GM21381 (cell line): Measurements from ENCODE around the gene CASP12.
A peak's percentile ranks its signal among the peaks of the same experiment; 100 is the strongest.
"Not testable (repeated sequence)": the region's sequence is repeated elsewhere in the genome, so short reads cannot be mapped to it uniquely, and the experiment has no call there.

Source experiments
- ATAC-seq: cut with Tn5 transposase; IDR thresholded peaks from one replicate; pipeline ENCODE4 v1.9.1; 2021; ENCODE audit warnings: mild to moderate bottlenecking, moderate library complexity; ENCODE audit not compliant: unreplicated experiment

The CASP12 gene

DNA sequence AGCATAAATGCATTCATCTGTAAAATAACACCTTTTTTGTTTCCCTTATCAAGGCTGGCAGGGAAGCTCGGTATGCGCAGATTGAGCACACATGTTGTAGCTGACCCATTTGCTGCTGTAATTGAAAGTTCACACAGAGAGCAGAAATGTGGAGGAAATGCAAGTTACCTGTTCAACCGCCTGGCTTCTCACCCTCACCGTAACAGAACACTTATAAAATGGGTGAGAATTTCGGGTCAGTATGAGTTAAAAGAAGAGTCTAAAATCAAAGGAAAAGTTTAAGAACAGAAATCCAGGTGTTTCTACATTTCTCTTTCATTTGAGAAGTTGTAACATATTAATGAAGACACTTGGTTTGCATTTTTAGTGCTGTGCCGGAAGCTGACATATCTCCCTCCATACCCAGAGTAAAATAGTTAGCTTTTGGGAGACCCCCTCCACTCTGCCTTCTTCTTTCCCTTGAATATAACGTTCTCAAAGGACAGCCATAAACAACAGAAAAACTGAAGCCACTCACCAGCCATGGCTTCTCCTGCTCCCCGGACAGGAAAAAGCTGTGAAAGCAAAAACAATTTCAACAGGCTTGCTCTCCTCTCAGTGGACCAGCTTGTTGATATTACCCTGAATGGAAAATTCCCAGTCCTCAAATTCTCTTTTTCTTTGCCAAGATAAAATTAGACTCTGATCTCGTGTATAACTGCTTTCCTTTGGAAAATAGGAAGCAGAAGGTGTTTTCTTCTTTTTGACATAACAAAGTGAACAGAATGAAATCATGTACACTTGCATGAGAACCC lies at the start of gene CASP12:
CASP12 (minus strand) TSS at position 570 of the 794 bp plus-strand sequence.
- peak; percentile 93 for ATAC-seq

DNA sequence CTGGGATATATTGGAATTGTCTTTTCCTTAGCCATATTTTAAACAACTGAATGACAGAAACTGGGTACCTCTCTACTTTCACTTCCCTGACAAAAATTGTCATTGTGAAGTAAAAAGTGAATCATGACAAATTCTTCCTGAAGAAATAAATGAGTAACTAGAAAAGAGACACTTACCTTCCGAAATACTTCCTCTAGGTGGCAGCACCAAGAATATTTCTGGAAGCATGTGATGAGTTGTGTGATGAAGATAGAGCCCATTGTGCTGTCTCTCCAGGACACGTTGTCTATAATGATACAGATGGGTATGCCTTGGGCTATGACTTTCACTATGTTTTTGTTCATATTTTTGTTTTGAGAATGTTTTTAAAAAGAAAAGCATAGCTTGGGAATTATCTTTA lies 48.6 kb upstream of the CASP12 start:
- ATAC-seq, result peak; percentile 98

DNA sequence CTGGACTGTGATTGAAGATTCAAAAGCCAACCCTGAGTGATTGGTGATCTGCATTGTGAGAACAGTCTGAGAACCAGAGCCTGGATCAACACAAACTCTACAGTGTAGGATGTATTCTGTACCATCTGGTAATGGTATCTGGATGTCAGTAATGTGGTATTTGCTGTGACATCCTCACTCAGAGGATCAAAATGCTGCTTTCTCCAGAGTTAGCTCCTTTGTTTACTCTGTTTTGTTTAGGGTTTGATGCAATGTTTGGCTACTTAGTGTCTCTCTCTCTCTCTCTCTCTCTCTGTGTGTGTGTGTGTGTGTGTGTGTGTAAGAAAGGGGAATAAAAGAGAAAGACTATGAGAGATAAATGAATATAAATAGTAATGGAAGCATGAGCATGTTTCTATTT lies 45.8 kb upstream of the CASP12 start:
- ATAC-seq, result no peak

DNA sequence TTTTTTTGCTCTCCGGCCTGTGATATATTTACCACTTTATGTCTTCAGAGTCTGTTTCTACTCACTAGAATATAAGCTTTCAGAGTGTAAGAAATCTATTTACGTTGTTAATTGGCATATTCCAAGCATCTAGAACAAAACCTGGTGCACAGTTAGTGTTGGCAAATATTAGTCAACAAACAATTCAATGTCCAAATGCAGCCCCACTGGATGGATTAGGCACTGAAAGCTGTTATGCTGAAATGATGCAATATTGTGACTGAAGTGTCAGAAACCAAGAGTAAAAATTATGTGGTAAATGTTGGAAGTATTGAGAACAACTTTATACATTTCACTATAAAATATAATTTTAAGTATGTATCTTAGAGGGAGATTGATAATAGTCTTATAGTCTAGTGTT lies 45.3 kb upstream of the CASP12 start:
- ATAC-seq, result no peak

DNA sequence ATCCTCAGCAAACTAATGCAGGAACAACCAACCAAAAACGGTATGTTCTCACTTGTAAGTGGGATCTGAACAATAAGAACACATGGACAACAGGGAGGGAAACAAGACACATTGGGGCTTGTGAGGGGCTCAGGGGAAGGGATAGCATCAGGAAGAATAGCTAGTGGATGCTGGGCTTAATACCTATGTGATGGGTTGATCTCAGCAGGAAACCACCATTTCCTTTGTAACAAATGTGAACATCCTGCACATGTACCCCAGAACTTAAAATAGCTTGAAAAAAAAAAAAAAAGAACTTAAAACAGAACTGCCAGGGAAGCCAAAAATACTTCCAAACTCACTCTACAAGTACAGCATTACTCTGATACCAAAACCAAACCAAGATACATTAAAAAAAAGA lies 36.3 kb upstream of the CASP12 start:
- no peak for ATAC-seq

DNA sequence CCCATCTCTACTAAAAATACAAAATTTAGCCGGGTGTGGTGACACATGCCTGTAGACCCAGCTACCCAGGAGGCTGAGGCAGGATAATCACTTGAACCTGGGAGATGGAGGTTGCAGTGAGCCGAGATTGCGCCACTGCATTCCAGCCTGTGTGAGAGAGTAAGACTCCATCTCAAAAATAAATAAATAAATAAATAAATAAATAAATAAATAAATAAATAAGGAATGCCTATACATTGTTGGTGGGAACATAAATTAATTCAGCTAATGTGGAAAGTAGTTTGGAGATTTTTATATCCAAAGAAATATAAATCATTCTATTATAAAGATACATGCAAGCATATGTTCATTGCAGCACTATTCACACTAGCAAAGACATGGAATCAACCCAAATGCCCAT lies 35.8 kb upstream of the CASP12 start:
- ATAC-seq, result not testable (repeated sequence)

DNA sequence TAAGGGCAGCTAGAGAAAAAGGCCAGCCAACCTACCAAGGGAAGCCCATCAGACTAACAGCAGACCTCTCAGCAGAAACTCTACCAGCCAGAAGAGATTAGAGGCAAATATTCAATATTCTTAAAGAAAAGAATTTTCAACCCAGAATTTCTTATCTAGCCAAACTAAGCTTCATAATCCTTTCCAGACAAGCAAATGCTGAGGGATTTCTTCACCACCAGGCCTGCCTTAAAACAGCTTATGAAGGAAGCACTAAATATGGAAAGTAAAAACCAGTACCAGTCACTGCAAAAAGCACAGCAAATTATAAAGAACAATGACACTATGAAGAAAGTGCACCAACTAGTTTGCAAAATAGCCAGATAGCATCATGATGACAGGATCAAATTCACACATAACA lies 30.6 kb upstream of the CASP12 start:
- no peak for ATAC-seq

DNA sequence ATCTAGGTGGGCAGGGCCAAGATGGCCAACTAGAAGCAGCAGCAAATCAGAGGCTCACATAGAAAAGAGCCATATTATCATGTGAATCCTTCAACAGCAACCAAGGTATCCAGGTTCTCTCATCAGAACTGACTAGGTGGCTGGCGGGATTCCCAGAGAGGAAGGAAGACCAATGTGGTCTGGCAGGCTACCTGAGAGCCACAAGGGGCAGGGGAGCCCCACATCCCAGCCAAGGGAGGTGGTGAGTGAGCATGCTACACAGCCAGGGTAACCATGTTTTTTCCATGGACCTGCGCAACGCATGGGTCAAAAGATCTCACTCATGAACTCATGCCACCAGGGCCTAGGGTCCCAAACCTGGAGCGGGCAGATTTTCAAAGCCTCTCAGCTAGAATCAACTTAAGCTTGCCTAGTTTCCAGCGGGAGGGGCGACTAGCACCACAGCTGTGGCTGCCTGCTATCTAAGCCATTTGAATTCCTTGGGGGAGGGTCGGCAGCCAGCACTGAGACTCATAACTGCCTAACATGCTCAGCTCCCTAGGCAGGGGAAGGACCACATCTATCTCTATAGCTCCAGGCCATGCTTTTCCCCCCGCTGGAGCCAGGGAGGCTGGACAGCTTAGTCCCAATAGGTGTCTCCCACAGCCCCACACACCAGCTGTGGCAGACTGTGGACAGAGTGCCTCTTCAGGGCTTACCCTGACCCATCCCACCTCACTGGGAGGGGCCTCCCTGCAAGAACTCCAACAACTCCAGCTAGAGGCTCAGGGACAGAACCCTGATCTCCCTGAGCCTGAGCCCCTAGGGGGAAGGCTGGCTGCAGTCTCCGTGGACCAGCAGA lies 28.7 kb upstream of the CASP12 start:
- ATAC-seq, result no peak

DNA sequence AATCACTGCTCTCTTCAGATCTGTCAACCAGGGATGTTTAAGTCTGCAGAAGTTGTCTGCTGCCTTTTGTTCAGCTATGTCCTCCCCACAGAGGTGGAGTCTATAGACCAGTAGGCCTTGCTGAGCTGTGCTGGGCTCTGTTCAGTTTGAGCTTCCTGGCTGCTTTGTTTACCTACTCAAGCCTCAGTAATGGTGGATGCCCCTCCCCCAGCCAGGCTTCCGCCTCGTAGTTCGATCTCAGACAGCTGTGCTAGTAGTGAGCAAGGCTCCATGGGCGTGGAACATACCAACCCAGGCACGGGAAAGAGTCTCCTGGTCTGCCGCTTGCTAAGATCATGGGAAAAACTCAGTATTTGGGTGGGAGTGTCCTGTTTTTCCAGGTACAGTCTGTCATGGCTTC lies 27.6 kb upstream of the CASP12 start:
- no peak for ATAC-seq

DNA sequence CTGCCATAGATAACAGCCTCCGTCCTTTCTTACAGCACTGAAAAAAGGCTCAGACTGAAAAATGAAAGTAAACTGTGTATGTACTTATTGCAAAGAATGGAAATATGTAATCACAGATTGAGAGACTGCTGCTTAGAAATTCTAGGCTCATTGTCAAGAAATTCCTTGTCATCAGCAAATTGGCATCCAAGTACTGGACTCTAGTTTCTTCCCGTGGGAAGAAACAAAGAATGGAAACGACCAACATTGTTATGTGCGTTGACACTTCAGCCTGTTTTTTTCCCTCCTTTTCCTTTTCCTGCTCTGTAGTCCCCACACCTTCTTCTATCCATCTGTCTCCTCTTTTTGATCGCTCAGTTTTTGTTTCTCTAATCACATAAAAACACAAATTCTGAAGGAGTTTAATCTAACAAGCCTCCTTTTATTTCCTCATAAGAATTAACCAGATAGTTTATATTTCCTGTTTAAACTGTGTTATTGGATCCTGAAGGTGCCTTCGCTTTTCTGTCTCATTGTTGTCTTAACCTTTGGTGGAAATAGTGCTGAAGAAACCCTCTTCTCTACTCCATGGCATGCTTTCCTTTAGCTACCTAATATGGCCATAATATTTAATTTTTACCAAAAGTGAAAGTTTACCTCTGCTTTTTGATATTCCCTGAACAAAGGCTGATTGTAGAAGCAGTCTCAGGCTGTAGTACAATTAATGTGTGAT lies 20.0 kb upstream of the CASP12 start:
- ATAC-seq, result peak; percentile 79

DNA sequence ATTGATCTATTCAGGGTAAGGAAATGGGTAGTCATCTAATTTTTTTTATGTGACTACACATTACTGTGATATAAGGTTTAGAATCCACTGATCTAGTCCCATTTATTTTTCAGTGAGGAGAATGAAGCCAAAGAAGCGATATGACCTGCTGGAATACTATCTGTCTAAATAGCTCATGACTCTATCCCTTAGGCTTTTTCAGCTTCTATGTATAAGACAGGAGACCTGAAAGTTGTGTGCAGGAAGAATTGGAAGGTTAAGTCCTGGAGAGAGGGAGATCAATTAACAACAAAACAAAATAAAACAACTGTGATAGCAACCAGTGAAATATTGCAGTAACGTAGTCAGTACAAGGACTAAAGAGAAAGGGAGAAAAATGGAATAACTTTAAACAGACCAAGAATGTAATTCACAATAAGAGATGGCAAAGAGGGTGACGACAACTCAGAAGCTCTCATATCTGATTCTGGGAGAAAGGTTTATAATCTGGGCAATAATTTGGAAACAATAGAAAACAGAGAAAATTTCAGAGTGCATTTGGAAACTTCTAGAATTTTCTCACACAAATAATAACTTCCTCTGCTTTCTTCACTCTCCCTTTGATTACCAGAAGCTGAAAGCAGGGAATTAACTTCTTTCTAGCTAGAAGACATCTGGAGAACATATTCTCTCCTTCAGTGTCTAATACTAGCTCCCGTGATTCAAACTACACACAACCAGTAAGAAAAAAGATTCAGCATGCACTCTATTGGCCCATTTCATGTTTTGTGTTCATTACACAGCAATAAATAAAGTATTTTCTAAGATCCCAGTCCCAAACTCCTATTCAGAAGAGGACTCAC lies 19.2 kb upstream of the CASP12 start:
- ATAC-seq, result peak; percentile 35

DNA sequence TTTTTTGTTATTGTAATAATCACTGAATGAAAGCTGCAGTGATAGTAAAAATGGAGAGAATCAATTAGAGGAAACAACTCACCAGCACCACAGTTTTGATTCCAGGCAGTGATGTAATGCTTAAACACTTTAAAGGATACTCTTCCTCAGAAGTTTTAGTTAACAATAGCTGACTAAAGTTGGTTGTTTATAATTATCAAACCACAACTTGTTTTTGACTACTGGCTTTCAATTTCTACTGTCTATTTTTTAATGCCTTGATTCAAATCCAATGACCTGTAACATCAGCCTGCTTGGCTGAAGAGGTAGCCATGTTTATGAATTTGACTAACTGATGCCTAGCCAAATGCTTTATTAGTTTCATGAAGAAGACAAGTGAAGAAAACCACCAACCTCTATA lies 18.2 kb upstream of the CASP12 start:
- no peak for ATAC-seq

DNA sequence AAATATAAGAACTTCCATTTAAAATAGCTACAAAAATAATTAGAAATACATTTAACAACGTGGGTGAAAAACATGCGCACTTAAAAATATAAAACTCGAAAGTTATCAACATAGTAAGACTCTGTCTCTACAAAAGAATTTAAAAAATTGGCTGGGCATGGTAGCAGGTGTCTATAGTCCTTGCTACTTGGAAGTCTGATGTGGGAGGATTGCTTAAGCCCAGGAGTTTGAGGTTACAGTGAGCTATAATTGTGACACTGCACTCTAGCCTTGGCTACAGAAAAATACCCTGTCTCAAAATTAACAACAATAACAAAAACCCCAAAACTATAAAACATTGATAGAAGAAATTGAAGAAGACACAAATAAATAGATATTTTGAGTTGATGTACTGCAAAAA lies 13.8 kb upstream of the CASP12 start:
- no peak for ATAC-seq

DNA sequence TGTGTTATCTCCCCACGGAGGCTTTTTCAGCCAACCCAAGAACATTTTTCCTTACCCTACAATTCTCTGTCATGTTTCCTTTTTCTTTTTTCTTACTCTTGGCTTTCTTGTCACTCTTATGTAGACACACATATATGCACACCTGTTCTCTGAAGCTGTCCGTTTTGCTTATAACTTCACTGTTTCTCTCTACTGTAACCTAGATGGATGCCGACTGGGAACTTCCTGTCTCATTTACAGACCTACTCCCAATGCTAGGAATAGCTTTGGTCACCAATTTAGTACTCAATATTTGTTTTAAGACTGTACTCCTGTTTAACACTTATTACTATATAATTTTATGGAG lies 9.9 kb upstream of the CASP12 start:
- no peak for ATAC-seq

DNA sequence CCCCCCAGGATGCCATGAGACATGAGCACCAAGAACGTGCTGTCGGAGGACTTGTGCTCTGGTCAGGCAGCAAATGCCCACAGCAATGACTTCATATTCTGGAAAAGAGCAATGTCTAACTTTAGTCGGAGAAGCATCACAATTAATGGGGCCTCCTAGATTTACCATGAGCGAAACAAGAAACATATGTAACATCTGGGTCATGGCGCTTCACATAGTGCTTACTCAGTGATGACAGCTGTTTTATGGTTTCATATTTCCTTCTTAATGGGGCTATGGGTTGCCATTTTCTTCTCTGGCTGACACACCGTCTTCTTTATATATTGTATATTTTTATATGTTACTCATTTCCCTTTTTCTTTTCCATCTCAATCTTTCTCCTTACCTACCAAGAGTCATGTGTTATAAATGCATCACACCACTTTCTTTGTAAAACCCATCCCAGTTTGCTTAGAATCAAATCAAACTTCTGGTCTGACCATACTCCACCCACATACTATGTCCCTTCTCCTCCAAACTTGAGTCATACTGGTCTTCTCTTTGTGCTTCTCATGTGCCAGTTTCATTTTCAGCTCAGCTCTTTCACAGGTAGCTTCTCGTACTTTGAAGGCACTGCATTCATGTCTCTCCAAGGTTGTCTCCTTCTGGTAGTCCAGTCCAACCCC lies 9.4 kb upstream of the CASP12 start:
- ATAC-seq, result peak; percentile 91

DNA sequence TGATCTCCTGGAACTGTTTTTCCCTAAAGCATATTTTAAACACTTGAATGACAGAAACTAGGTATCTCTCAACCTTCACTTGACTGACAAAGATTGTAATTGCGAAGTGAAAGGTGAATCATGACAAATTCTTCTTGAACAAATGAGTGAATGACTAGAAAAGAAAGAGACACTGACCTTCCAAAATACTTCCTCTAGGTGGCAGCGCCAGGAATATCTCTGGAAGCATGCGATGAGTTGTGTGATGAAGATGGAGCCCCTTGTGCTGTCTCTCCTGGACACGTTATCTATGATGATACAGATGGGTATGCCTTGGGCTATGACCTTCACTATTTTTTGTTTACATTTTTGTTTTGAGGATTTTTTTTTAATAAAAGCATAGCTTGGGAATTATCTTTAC lies 7.0 kb upstream of the CASP12 start:
- no peak for ATAC-seq

DNA sequence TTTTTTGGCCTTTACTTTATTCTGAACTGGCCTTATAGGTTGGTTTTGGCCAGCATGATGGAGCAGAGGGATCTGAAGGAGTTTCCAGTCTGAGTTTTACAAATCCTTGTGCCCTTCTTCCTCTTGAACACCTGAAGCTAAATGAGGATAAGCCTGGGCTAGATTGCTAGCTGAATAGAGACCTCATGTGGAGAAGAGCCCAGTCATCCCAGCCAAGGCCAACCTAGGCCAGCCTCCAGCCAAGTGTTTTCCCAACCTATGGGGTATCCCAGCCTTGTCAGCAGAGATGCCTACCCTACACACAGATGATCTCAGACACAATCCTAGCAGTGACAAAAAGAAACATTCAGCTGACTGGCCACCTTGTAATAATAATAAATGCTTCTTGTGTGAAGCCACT lies 966 bp upstream of the CASP12 start:
- no peak for ATAC-seq

DNA sequence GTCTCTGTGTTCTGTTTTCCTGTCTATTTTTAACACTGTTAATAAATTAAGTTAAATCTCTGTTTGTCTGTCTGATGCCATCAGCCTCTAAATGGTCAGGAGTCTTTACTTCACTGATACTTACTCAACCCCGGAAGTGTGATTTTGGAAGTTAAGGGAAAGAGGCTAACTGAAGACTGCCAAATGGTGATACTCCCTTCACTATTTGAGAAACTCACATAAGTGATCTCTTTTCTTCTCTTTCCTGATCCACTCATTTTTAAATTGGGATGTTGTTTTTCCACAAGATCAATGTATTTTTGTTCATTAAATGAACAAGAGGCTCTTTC lies 389 bp upstream of the CASP12 start:
- ATAC-seq, result peak; percentile 17

DNA sequence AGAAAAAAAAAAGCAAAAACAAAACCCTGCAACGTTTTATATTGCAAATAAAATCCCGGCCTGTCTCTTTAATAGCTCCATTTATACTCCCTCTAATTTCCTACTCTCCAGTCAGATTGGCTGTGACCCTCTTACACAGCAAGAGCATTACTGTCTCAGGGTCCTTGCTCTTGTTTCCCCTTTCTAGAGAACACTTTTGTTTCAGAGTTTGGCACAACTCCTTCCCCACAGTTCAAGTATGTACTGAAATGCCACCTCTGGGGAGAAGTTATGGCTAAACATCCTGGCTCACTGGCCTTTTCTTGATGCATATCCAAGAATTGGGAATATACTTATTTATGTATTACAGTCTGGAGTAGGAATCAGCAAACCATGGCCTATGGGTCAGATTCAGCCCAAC lies 2.6 kb downstream of the CASP12 start:
- ATAC-seq, result no peak

DNA sequence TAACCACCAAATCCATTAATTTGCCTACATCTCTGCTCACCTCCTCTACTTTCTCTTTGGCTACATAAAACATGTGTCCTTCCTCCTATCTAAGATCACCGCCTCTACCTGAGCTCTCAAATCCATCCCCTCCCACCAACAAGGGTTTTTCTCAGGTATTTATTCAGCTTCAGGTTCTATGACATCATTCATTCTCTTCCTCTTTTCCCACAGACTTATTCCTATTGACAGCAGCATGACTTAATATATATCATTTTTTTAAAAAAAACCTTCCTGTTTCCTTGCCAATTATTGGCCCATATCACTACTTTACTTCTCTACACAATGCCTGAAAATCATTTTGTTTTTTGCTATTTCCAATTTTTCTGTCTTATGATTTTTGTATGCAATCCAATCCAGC lies 4.4 kb downstream of the CASP12 start:
- ATAC-seq, result no peak
